Ovary (tissue), 3 donors: ENCODE results near the gene AMMECR1.

Experiments
- CTCF ChIP-seq, 3 donors: fragments of 450-650 bp in 2 of 3; fragments of 200-600 bp in 1 of 3; IDR thresholded peaks; one replicate each; pipeline versions ENCODE4 v1.5.1 to v1.8.0; 2016 to 2022; ENCODE audit warnings: antibody characterized with exemption in 3 of 3, mild to moderate bottlenecking in 1 of 3
- POLR2A ChIP-seq: fragments of 450-650 bp; IDR thresholded peaks from one replicate; pipeline ENCODE4 v1.6.1; 2017; ENCODE audit warnings: antibody characterized with exemption, mild to moderate bottlenecking, moderate library complexity
- donor health status: DM: no; HTN: no; CAD: no.

GRCh38 chrX:110251526-110251925, 66.4 kb downstream of the AMMECR1 start:
- TF ChIP-seq POLR2A (no peak), CTCF (IDR thresholded peaks at IDR 0.05) (no peak)
